HG02884 (cell line): ENCODE data around the gene GPBAR1.

Experiments used
- ATAC-seq: cut with Tn5 transposase; IDR thresholded peaks from one replicate; pipeline ENCODE4 v1.9.1; 2021; ENCODE audit warnings: mild to moderate bottlenecking, moderate library complexity; ENCODE audit not compliant: unreplicated experiment

Gene GPBAR1

GRCh38 chr2:218284106-218284811, 23.4 kb downstream of the GPBAR1 start:
- peak; percentile 56 for ATAC-seq

- ATAC-seq: no peak
Measured at GRCh38 chr2:218285604-218286003, 24.8 kb downstream of the GPBAR1 start.

- peak; percentile 51 for ATAC-seq
Measured at GRCh38 chr2:218286570-218287459, 26.0 kb downstream of the GPBAR1 start.

GRCh38 chr2:218289639-218290315, 29.0 kb downstream of the GPBAR1 start:
- ATAC-seq: no peak

- ATAC-seq: no peak
Measured at GRCh38 chr2:218290316-218291261, 29.8 kb downstream of the GPBAR1 start.

GRCh38 chr2:218291318-218292047, 30.7 kb downstream of the GPBAR1 start:
- no peak for ATAC-seq

- peak; percentile 68 for ATAC-seq
Measured at GRCh38 chr2:218292048-218293014, 31.5 kb downstream of the GPBAR1 start, which contains the start of gene TMBIM1. Gene TMBIM1 (minus strand): TSS chr2:218292503. CDS start chr2:218282141, 10,362 bp downstream.

GRCh38 chr2:218293715-218294429, 33.1 kb downstream of the GPBAR1 start:
- no peak for ATAC-seq

- ATAC-seq: no peak
Measured at GRCh38 chr2:218294430-218295022, 33.7 kb downstream of the GPBAR1 start.

- no peak for ATAC-seq
Measured at GRCh38 chr2:218295029-218295428, 34.2 kb downstream of the GPBAR1 start.

GRCh38 chr2:218296200-218296599, 35.4 kb downstream of the GPBAR1 start:
- no peak for ATAC-seq

- no peak for ATAC-seq
Measured at GRCh38 chr2:218296847-218297246, 36.0 kb downstream of the GPBAR1 start.

GRCh38 chr2:218298314-218298875, 37.6 kb downstream of the GPBAR1 start:
- ATAC-seq: no peak

GRCh38 chr2:218300141-218300540, 39.3 kb downstream of the GPBAR1 start:
- no peak for ATAC-seq

GRCh38 chr2:218301176-218301819, 40.5 kb downstream of the GPBAR1 start:
- ATAC-seq: peak; percentile 75

- ATAC-seq: no peak
Measured at GRCh38 chr2:218305383-218305782, 44.6 kb downstream of the GPBAR1 start.
